HG03025 (cell line): ENCODE results near the gene TMEFF1.

ENCODE experiments used
- ATAC-seq: cut with Tn5 transposase; IDR thresholded peaks from one replicate; pipeline ENCODE4 v1.9.1; 2021; ENCODE audit warnings: mild to moderate bottlenecking, moderate library complexity; ENCODE audit not compliant: unreplicated experiment, low FRiP score

Gene TMEFF1

GRCh38 chr9:100445903-100446549 is 26.9 kb upstream of the TMEFF1 start:
- ATAC-seq = no peak

- no peak for ATAC-seq
These were observed 25.9 kb upstream of the TMEFF1 start for GRCh38 chr9:100447041-100447440.

GRCh38 chr9:100448266-100448665 is 24.7 kb upstream of the TMEFF1 start:
- ATAC-seq = no peak

GRCh38 chr9:100449420-100449819 is 23.5 kb upstream of the TMEFF1 start:
- ATAC-seq = peak; percentile 93

- no peak for ATAC-seq
These were observed 20.1 kb upstream of the TMEFF1 start for GRCh38 chr9:100452894-100453293.

- no peak for ATAC-seq
These were observed 17.5 kb upstream of the TMEFF1 start for GRCh38 chr9:100455470-100455869.

- ATAC-seq = no peak
These were observed 15.4 kb upstream of the TMEFF1 start for GRCh38 chr9:100457517-100457916.

GRCh38 chr9:100459963-100460362 is 13.0 kb upstream of the TMEFF1 start:
- no peak for ATAC-seq

- no peak for ATAC-seq
These were observed 7.7 kb upstream of the TMEFF1 start for GRCh38 chr9:100465274-100465673.

- no peak for ATAC-seq
These were observed 7.2 kb upstream of the TMEFF1 start for GRCh38 chr9:100465761-100466160.

GRCh38 chr9:100466171-100466828 is 6.6 kb upstream of the TMEFF1 start:
- ATAC-seq = no peak

- ATAC-seq = no peak
These were observed 6.1 kb upstream of the TMEFF1 start for GRCh38 chr9:100466829-100467221.

GRCh38 chr9:100468041-100468440 is 4.9 kb upstream of the TMEFF1 start:
- no peak for ATAC-seq

GRCh38 chr9:100472268-100472667 is 681 bp upstream of the TMEFF1 start:
- no peak for ATAC-seq

- peak; percentile 57 for ATAC-seq
These were observed 530 bp downstream of the TMEFF1 start for GRCh38 chr9:100473276-100474081.

GRCh38 chr9:100474082-100474923 is 1.4 kb downstream of the TMEFF1 start:
- no peak for ATAC-seq

GRCh38 chr9:100474924-100475276 is 2.0 kb downstream of the TMEFF1 start:
- no peak for ATAC-seq

- no peak for ATAC-seq
These were observed 4.3 kb downstream of the TMEFF1 start for GRCh38 chr9:100477241-100477640.

- no peak for ATAC-seq
These were observed 5.2 kb downstream of the TMEFF1 start for GRCh38 chr9:100478192-100478591.

GRCh38 chr9:100479820-100480219 is 6.9 kb downstream of the TMEFF1 start:
- no peak for ATAC-seq

- no peak for ATAC-seq
These were observed 12.2 kb downstream of the TMEFF1 start for GRCh38 chr9:100485196-100485595.
